Ecto neural progenitor cell (in vitro differentiated cells): ENCODE results near the gene STRBP.
"Not testable (repeated sequence)": the region's sequence is repeated elsewhere in the genome, so short reads cannot be mapped to it uniquely, and the experiment has no call there.

ENCODE experiments used
- DNase-seq: peaks from one replicate; pipeline ENCODE4 v3.0.0-alpha.2; 2018; ENCODE audit warnings: low spot score

Gene STRBP

GRCh38 chr9:123191260-123191659 is 77.1 kb downstream of the STRBP start:
- no peak for DNase-seq

- no peak for DNase-seq
Observed at GRCh38 chr9:123187131-123187530, 81.3 kb downstream of the STRBP start.

GRCh38 chr9:123186029-123186428 is 82.4 kb downstream of the STRBP start:
- not testable (repeated sequence) for DNase-seq

GRCh38 chr9:123176949-123177348 is 91.4 kb downstream of the STRBP start:
- DNase-seq, result no peak

GRCh38 chr9:123175854-123176629 is 92.3 kb downstream of the STRBP start:
- no peak for DNase-seq

- DNase-seq, result no peak
Observed at GRCh38 chr9:123174887-123175518, 93.4 kb downstream of the STRBP start.

GRCh38 chr9:123174079-123174478 is 94.3 kb downstream of the STRBP start:
- no peak for DNase-seq

GRCh38 chr9:123169926-123170325 is 98.5 kb downstream of the STRBP start:
- DNase-seq, result no peak

GRCh38 chr9:123168586-123168985 is 99.8 kb downstream of the STRBP start:
- DNase-seq, result no peak

GRCh38 chr9:123167474-123167873 is 100.9 kb downstream of the STRBP start:
- DNase-seq, result no peak

GRCh38 chr9:123165813-123166212 is 102.6 kb downstream of the STRBP start:
- DNase-seq, result no peak

- no peak for DNase-seq
Observed at GRCh38 chr9:123164285-123164684, 104.1 kb downstream of the STRBP start.

- DNase-seq, result no peak
Observed at GRCh38 chr9:123162791-123163345, 105.5 kb downstream of the STRBP start.

- DNase-seq, result no peak
Observed at GRCh38 chr9:123162360-123162759, 106.0 kb downstream of the STRBP start.

GRCh38 chr9:123157221-123157620 is 111.2 kb downstream of the STRBP start:
- DNase-seq, result no peak

GRCh38 chr9:123150708-123151503 is 117.5 kb downstream of the STRBP start:
- no peak for DNase-seq

- DNase-seq, result no peak
Observed at GRCh38 chr9:123149067-123149466, 119.3 kb downstream of the STRBP start.

- DNase-seq, result no peak
Observed at GRCh38 chr9:123138163-123138562, 130.2 kb downstream of the STRBP start.

- no peak for DNase-seq
Observed at GRCh38 chr9:123135430-123135829, 133.0 kb downstream of the STRBP start.

GRCh38 chr9:123132696-123133095 is 135.7 kb downstream of the STRBP start:
- no peak for DNase-seq

- no peak for DNase-seq
Observed at GRCh38 chr9:123131993-123132392, 136.4 kb downstream of the STRBP start.

- DNase-seq, result no peak
Observed at GRCh38 chr9:123131258-123131657, 137.1 kb downstream of the STRBP start.

GRCh38 chr9:123129423-123129822 is 139.0 kb downstream of the STRBP start:
- DNase-seq, result no peak
